ENCODE results near the gene ECE1. TPM values are rescaled to one million over a fixed set of nuclear protein-coding genes. Genes with fewer than 3 reads are reported as not detected.

ECE1 gene
- total and polyA plus RNA-seq, 9 of the 15 experiments (the other 6 are each of a cell fraction or from before 2014, with no cell fraction given): 0.56 to 34.8 (median 11.0) TPM

- H3K27ac ChIP-seq (ENCODE audit: extremely low read depth, low read depth, low read length): no peak overlapping the region
- 88% methylated on average over 17 of the region's 17 CpGs for WGBS (ENCODE audit: insufficient coverage, low coverage, missing lambda C conversion rate)
- H3K4me2 ChIP-seq (ENCODE audit: insufficient read depth, low read length): no peak overlapping the region
- H3K9me1 ChIP-seq (ENCODE audit: control insufficient read depth, insufficient read depth, low read length): no peaks in the 10 kb centered on the region
- BruUV-seq (replicated peaks): no TSS peak
- no peak for FAIRE-seq
- no peak for DNase-seq (ENCODE audit: extremely low read depth in 1 of 4, low spot score in 3 of 4)
- H3K4me3 ChIP-seq: no peak overlapping the region
- no peak for ATAC-seq
- peaks cover 3% of the 10 kb centered on the region; the same call in 1 of the 3 replicates for H3K36me3 ChIP-seq (ENCODE audit: control insufficient read depth, insufficient read depth, low read length)
- H3K4me1 ChIP-seq (replicated peaks in 1 of 2; ENCODE audit: control insufficient read depth in 2 of 2, insufficient read depth in 2 of 2, low read length in 2 of 2): peaks cover 26 to 32% of the 10 kb centered on the region in 2 experiments; a peak in 4 of 5 replicates
- no peaks in the 10 kb centered on the region for H3K27me3 ChIP-seq (ENCODE audit: control insufficient read depth in 2 of 2, insufficient read depth in 2 of 2, low read length in 2 of 2)
- no peaks in the 10 kb centered on the region; the same call in 1 of the 2 replicates for H3K9me3 ChIP-seq (replicated peaks; ENCODE audit: control insufficient read depth, insufficient read depth, low read depth, low read length)
- H2AFZ ChIP-seq (ENCODE audit: low read depth, low read length): no peak overlapping the region
- intact Hi-C loops (cut with micrococcal nuclease) (no loop called here), in situ Hi-C loops (cut with MboI) (no loop called here)
- CTCF ChIA-PET (ENCODE audit: low intra/inter-chr PET ratio): interaction anchor here (2.4 kb wide), 1 partner anchor 13 kb away, joined by 8 read pairs; no protein-coding TSS in a partner anchor
- peaks cover 14% of the 10 kb centered on the region for H4K20me1 ChIP-seq (replicated peaks; ENCODE audit: control insufficient read depth, insufficient read depth, low read length)
- H3K79me2 ChIP-seq (ENCODE audit: control insufficient read depth, insufficient read depth, low read length): no peaks in the 10 kb centered on the region
- POLR2A ChIA-PET: interaction anchor here (0.6 to 4.3 kb wide), 5 partner anchors 12 to 100 kb away, joined by 3 to 20 read pairs (median 8); no protein-coding TSS in a partner anchor
- no peak overlapping the region for H3K9ac ChIP-seq (ENCODE audit: insufficient read depth in 1 of 2, low read depth in 2 of 2, low read length in 2 of 2)
- TF ChIP-seq ZNF79 (CRISPR knock-in tag; IDR thresholded peaks at IDR 0.05; ENCODE audit: low read depth): no peak
- TF ChIP-seq RBM34 (IDR thresholded peaks at IDR 0.05; ENCODE audit: borderline replicate concordance, insufficient read depth, low read length): no peak
- TF ChIP-seq USF1 (CRISPR knock-in tag; IDR thresholded peaks at IDR 0.05): 0 out of 2 replicates have a peak, but pooled peaks have one; percentile 14
- TF ChIP-seq YBX1 (IDR thresholded peaks at IDR 0.05): no peak
- no peak for TF ChIP-seq ATF4 (CRISPR knock-in tag; IDR thresholded peaks at IDR 0.05)
- TF ChIP-seq NFIX (CRISPR knock-in tag; IDR thresholded peaks at IDR 0.05; ENCODE audit: low read depth): peak; percentile 53; the same call in 1 of the 2 replicates
- peak; percentile 94 for TF ChIP-seq NFIC (IDR thresholded peaks at IDR 0.05)
- TF ChIP-seq, protein P1, sequence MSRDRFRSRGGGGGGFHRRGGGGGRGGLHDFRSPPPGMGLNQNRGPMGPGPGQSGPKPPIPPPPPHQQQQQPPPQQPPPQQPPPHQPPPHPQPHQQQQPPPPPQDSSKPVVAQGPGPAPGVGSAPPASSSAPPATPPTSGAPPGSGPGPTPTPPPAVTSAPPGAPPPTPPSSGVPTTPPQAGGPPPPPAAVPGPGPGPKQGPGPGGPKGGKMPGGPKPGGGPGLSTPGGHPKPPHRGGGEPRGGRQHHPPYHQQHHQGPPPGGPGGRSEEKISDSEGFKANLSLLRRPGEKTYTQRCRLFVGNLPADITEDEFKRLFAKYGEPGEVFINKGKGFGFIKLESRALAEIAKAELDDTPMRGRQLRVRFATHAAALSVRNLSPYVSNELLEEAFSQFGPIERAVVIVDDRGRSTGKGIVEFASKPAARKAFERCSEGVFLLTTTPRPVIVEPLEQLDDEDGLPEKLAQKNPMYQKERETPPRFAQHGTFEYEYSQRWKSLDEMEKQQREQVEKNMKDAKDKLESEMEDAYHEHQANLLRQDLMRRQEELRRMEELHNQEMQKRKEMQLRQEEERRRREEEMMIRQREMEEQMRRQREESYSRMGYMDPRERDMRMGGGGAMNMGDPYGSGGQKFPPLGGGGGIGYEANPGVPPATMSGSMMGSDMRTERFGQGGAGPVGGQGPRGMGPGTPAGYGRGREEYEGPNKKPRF (IDR thresholded peaks at IDR 0.05; ENCODE audit: low read depth, low read length): no peak
- no peak for TF ChIP-seq EP300 (IDR thresholded peaks at IDR 0.05; ENCODE audit: low read length)
- no peak for TF ChIP-seq ZNF121 (CRISPR knock-in tag; conservative IDR thresholded peaks at IDR 0.05)
- peak; percentile 54 for TF ChIP-seq ZNF134 (CRISPR knock-in tag; conservative IDR thresholded peaks at IDR 0.05)
- TF ChIP-seq, protein P2, sequence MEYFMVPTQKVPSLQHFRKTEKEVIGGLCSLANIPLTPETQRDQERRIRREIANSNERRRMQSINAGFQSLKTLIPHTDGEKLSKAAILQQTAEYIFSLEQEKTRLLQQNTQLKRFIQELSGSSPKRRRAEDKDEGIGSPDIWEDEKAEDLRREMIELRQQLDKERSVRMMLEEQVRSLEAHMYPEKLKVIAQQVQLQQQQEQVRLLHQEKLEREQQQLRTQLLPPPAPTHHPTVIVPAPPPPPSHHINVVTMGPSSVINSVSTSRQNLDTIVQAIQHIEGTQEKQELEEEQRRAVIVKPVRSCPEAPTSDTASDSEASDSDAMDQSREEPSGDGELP (CRISPR knock-in tag; IDR thresholded peaks at IDR 0.05; ENCODE audit: borderline replicate concordance): 0 out of 2 replicates have a peak, but pooled peaks have one; percentile 13
- no peak for TF ChIP-seq NFYB (IDR thresholded peaks at IDR 0.05; ENCODE audit: extremely low read depth, insufficient read length)
- TF ChIP-seq ZNF175 (CRISPR knock-in tag; IDR thresholded peaks at IDR 0.05; ENCODE audit: low read depth): no peak
- no peak for TF ChIP-seq SMAD1 (IDR thresholded peaks at IDR 0.05; ENCODE audit: low read depth, low read length, partially characterized antibody)
- TF ChIP-seq FOXK1 (CRISPR knock-in tag; IDR thresholded peaks at IDR 0.05; ENCODE audit: borderline replicate concordance): no peak
- TF ChIP-seq ZNF253 (CRISPR knock-in tag; conservative IDR thresholded peaks at IDR 0.05): no peak
These were observed 21.7 kb downstream of the ECE1 start for GRCh38 chr1:21268281-21269239.
